8988T (cell line): Measurements from ENCODE around the gene APBA2.

Source experiments
- DNase-seq: peaks from one replicate; pipeline ENCODE4 v3.0.0; 2011

Gene APBA2

DNA sequence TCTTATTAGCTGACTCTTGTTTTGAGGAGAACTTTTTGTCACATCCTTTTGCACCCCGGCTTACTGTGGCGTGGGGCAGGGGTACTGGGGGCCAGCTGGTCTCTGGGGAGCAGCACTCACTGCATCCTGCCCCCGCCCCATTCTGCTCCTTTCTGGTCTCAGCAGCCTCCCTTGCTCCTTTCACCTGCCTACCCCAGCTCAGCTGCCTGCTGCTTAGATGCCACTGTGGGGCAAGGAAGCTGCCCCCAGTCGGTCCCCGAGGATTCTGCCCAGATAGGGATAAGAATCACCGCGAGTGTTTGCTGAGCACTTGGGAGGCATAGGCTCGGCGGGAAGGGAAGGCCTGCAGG lies 32.0 kb downstream of the APBA2 start:
- DNase-seq, result no peak

DNA sequence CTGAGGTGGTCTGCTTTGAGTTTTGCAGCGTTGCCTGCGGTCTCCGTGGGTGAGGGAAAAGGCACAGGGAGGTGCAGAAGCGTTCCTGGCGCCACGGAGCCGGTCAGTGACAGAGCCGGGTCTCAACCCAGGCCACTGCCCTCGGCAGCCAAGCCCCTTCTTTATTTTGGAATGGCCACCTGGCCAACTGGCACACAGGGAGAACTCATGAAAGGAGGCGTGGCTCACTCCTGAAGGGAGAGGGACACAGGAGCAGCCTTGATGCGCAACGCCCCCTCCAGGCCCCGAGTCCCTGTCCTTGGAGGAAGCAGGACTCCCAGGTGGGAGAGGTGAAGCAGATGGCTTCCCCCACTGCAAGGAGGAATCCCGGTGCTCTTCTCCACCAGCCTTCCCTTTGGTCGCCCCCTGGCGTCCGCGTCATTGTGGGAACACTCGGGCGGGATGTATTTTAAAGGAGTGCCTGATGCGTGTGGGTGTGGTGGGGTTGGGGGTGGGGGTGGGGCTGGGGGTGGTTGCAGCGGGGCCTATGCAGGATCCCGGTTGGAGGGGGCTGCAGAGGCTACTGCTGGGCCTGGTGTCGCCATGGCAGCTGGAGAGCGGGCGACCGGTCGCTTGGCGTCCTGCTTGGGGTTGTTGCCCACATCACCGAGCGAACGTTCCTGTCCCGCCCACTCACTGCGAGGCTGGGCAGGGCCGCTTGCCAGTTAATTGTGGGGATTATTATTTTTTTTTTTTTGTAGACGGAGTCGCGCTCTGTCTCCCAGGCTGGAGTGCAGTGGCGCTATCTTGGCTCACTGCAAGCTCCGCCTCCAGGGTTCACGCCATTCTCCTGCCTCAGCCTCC lies 32.6 kb downstream of the APBA2 start:
- DNase-seq, result no peak

- DNase-seq, result no peak
These were observed 33.4 kb downstream of the APBA2 start for GRCh38 chr15:28919201-28919635.

- DNase-seq, result no peak
These were observed 34.2 kb downstream of the APBA2 start for GRCh38 chr15:28919679-28920655.

DNA sequence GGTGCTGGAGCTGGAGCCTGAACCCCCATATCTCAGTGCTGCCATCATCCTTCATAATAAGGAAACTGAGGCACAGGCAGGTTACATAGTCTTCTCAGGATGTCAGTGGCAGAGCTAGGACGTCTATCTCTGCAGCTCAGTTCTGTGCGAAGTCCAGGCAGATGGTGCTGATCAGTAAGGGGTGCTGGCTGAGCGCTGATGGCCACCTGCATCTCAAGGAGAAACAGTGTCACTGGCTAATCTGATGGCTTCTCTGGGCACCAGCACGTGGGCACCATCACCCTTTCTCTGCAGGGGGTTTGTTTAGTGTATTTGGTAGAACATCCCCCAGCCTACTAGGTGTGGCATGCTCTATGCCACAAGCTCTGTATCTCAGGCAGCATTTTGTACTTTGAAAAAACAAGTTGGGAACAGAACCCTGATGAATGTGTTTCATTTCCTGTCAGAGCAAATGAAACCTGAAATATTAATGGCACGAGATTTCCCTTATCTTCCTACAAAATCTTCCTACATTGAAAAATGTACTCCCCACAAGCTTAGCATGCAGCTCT lies 35.1 kb downstream of the APBA2 start:
- DNase-seq, result no peak

- DNase-seq, result no peak
These were observed 35.6 kb downstream of the APBA2 start for GRCh38 chr15:28921336-28921735.

GRCh38 chr15:28921919-28922706 lies 36.3 kb downstream of the APBA2 start:
- peak; percentile 40 for DNase-seq

DNA sequence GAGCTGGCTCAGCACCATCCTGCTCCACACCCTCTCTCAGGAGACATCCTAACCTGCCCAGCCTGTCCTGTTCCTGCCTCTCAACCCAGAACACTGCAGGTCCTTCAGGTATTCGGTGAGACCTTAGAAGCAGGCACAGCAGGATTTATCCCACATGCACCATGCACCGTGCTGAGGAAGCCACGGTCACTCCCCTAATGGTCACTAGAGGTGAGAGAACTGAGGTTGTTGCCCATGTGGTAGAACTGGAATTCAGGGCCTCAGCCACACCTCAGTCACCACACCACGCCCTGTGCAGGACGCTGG lies 36.9 kb downstream of the APBA2 start:
- DNase-seq, result no peak

DNA sequence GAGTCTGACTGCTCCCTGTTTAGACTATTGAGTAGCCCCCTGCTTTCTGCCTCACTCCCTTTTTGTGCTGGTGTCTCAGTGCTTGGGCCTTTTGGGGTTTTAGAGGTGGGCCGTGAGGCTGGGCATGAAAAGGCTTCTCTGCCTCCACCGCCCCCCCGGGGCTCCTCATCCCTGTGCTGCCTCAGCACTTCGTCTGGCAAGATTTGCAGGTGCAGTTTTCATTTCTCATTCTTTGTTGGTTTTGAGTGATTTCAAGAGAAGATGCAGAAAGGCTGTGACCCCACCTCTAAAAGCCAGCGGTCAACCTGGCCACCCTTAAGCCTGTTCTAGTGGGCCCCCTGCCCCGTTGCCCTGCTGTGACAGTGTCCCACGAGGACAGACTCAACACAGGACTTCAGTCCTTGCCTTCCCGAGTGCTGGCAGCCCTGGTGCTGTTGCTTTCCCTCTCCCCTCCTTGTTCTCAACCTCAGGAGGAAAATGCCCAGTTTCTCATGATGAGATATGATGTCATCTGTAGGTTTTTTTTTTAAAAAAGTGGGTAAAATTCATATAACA lies 38.0 kb downstream of the APBA2 start:
- no peak for DNase-seq

DNA sequence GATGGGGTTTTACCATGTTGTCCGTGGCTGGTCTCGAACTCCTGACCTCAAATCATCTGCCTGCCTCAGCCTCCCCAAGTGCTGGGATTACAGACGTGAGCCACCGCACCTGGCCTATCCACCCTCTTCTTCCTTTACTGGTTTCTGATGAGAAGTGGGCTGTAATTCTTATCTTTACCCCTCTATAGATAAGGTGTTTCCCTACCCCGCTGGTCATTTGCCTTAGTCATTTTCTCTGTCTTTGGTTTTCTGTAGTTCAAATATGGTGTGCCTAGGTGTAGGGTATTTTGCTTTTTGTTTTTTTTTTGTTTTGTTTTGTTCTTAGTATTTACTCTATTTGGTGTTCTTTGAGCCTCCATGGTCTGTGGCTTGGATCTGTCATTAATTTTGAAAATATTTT lies 41.3 kb downstream of the APBA2 start:
- DNase-seq, result no peak

GRCh38 chr15:28929200-28929599 lies 43.4 kb downstream of the APBA2 start:
- DNase-seq, result no peak

DNA sequence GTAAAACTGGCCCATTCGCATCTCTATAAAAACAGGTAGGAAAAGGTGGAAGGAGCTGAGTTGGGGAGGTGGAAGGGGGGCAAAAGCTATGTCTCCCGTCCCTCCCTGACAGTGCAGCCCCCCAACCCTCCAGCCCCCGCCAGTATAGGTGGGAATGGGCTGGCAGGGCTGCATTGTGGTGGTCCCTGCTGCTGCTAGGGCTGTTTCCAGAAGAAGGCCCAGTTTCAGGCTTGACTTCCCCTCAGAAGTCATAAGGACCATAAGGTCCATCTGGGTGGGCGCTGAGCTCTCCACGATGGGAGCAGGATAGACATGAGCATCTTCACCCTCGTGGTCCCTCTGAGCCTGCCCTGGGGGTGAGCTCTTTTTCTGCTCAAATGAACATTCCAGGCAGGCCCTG lies 44.2 kb downstream of the APBA2 start:
- DNase-seq, result no peak

- no peak for DNase-seq
These were observed 44.9 kb downstream of the APBA2 start for GRCh38 chr15:28930476-28931291.

GRCh38 chr15:28931828-28932227 lies 46.1 kb downstream of the APBA2 start:
- no peak for DNase-seq

- no peak for DNase-seq
These were observed 46.6 kb downstream of the APBA2 start for GRCh38 chr15:28932361-28932760.

- no peak for DNase-seq
These were observed 48.1 kb downstream of the APBA2 start for GRCh38 chr15:28933710-28934445.

- no peak for DNase-seq
These were observed 48.9 kb downstream of the APBA2 start for GRCh38 chr15:28934645-28935044.

GRCh38 chr15:28935316-28935715 lies 49.5 kb downstream of the APBA2 start:
- DNase-seq, result peak; percentile 62

- no peak for DNase-seq
These were observed 50.3 kb downstream of the APBA2 start for GRCh38 chr15:28936081-28936480.

GRCh38 chr15:28936481-28936881 lies 50.7 kb downstream of the APBA2 start:
- DNase-seq, result no peak

GRCh38 chr15:28937271-28937670 lies 51.5 kb downstream of the APBA2 start:
- DNase-seq, result no peak
